ENCODE results near the gene SNORC. TPM values are rescaled to one million over a fixed set of nuclear protein-coding genes. Genes with fewer than 3 reads are reported as not detected.

Gene SNORC
- total and polyA plus RNA-seq, 12 donors: 0.35 to 12.5 (median 2.1) TPM; not detected in 1

GRCh38 chr2:232911712-232912277, 41.7 kb downstream of the SNORC start:
- H3K36me3 ChIP-seq (replicated peaks in 1 of 2): no peaks in the 10 kb centered on the region
- no peaks in the 10 kb centered on the region for H3K9me3 ChIP-seq (replicated peaks in 1 of 3)
- intact Hi-C loops (cut with DNase I): no loop called here

GRCh38 chr2:232913903-232914302, 43.8 kb downstream of the SNORC start:
- H3K27ac ChIP-seq: no peak overlapping the region

More at GRCh38 chr2:232911712-232912277, 41.7 kb downstream of the SNORC start:
- H3K27me3 ChIP-seq: no peaks in the 10 kb centered on the region
- H3K4me3 ChIP-seq: no peak overlapping the region
- H3K4me1 ChIP-seq (replicated peaks in 1 of 2): no peaks in the 10 kb centered on the region
- no peak for DNase-seq
- no peak overlapping the region for H3K27ac ChIP-seq
- 53 to 64% (median 63%) methylated on average over 1 of the region's 1 CpG for WGBS, 4 donors
- TF ChIP-seq CTCF (IDR thresholded peaks at IDR 0.05) (no peak), POLR2A (IDR thresholded peaks at IDR 0.05) (no peak)

GRCh38 chr2:232919141-232919540, 49.1 kb downstream of the SNORC start:
- intact Hi-C loops (cut with DNase I): no loop called here
- 91 to 98% (median 93%) methylated on average over 6 of the region's 6 CpGs for WGBS, 4 donors
- peak in 1 of 7 donors; percentile 6 for DNase-seq
- H3K27me3 ChIP-seq: peaks cover 8% of the 10 kb centered on the region
- no peaks in the 10 kb centered on the region for H3K36me3 ChIP-seq (replicated peaks in 1 of 2)
- TF ChIP-seq POLR2A (IDR thresholded peaks at IDR 0.05) (no peak), CTCF (IDR thresholded peaks at IDR 0.05) (no peak)
- H3K27ac ChIP-seq: no peak overlapping the region
- no peaks in the 10 kb centered on the region for H3K9me3 ChIP-seq (replicated peaks in 1 of 3)
- H3K4me1 ChIP-seq (replicated peaks in 1 of 2): no peaks in the 10 kb centered on the region
- H3K4me3 ChIP-seq: no peak overlapping the region

More at GRCh38 chr2:232913903-232914302, 43.8 kb downstream of the SNORC start:
- H3K4me1 ChIP-seq (replicated peaks in 1 of 2): no peaks in the 10 kb centered on the region
- peaks cover 8% of the 10 kb centered on the region for H3K27me3 ChIP-seq
- DNase-seq: no peak
- H3K9me3 ChIP-seq (replicated peaks in 1 of 3): no peaks in the 10 kb centered on the region
- no peaks in the 10 kb centered on the region for H3K36me3 ChIP-seq (replicated peaks in 1 of 2)
- no peak overlapping the region for H3K4me3 ChIP-seq
- no peak for TF ChIP-seq POLR2A (IDR thresholded peaks at IDR 0.05)
- TF ChIP-seq CTCF (IDR thresholded peaks at IDR 0.05): no peak
- 70 to 82% (median 76%) methylated on average over 2 of the region's 2 CpGs for WGBS, 4 donors
- intact Hi-C loops (cut with DNase I): no loop called here

GRCh38 chr2:232920055-232920454, 50.0 kb downstream of the SNORC start:
- 74 to 95% (median 83%) methylated on average over 3 to 11 of the region's 11 CpGs for WGBS, 4 donors
- Histone ChIP-seq H3K9me3 (replicated peaks in 1 of 3) (no peaks in the 10 kb centered on the region), H3K4me1 (replicated peaks in 1 of 2) (no peaks in the 10 kb centered on the region), H3K36me3 (replicated peaks in 1 of 2) (no peaks in the 10 kb centered on the region), H3K27ac (no peak overlapping the region), H3K4me3 (no peak overlapping the region), H3K27me3 (peaks cover 10% of the 10 kb centered on the region)
- TF ChIP-seq CTCF (IDR thresholded peaks at IDR 0.05) (no peak), POLR2A (IDR thresholded peaks at IDR 0.05) (no peak)
- intact Hi-C loops (cut with DNase I): no loop called here
- DNase-seq: peak in 1 of 7 donors; percentile 14

All from adrenal gland (tissue), 12 donors.